ENCODE data around the gene ITIH5. TPM values are rescaled to one million over a fixed set of nuclear protein-coding genes. Genes with fewer than 3 reads are reported as not detected.
A peak's percentile ranks its signal among the peaks of the same experiment; 100 is the strongest.

The ITIH5 gene
- total and polyA plus RNA-seq, 2 donors: 1.2 to 1.8 TPM

GRCh38 chr10:7622969-7623368 lies 43.8 kb downstream of the ITIH5 start:
- WGBS: 22% methylated on average over 6 of the region's 6 CpGs
- no peaks in the 10 kb centered on the region for H3K36me3 ChIP-seq (ENCODE audit: control insufficient read depth in 2 of 2, insufficient read depth in 2 of 2, low read length in 1 of 2)
- no peaks in the 10 kb centered on the region for H3K27me3 ChIP-seq (ENCODE audit: control insufficient read depth in 2 of 2, insufficient read depth in 1 of 2, low read length in 1 of 2)
- H3K9me3 ChIP-seq (ENCODE audit: control insufficient read depth in 2 of 2, insufficient read depth in 1 of 2, low read length in 1 of 2): no peaks in the 10 kb centered on the region
- peak in 2 of 9 donors; percentile 35 to 48 for DNase-seq (ENCODE audit: low read depth in 6 of 9, low spot score in 9 of 9)
- H3K27ac ChIP-seq (ENCODE audit: low read depth in 1 of 2, low read length in 1 of 2): no peak overlapping the region
- no peak overlapping the region for H3K4me3 ChIP-seq (ENCODE audit: low read length in 2 of 2)
- H3K4me1 ChIP-seq (ENCODE audit: control insufficient read depth in 2 of 2, insufficient read depth in 2 of 2, low read length in 2 of 2): no peaks in the 10 kb centered on the region

GRCh38 chr10:7618461-7618860 lies 48.3 kb downstream of the ITIH5 start:
- WGBS: 65% methylated on average over 2 of the region's 2 CpGs
- no peaks in the 10 kb centered on the region for H3K36me3 ChIP-seq (ENCODE audit: control insufficient read depth in 2 of 2, insufficient read depth in 2 of 2, low read length in 1 of 2)

GRCh38 chr10:7611909-7612308 lies 54.9 kb downstream of the ITIH5 start:
- Histone ChIP-seq H3K4me1 (ENCODE audit: control insufficient read depth in 2 of 2, insufficient read depth in 2 of 2, low read length in 2 of 2) (peaks cover 0 to 3% of the 10 kb centered on the region in 2 donors), H3K9me3 (ENCODE audit: control insufficient read depth in 2 of 2, insufficient read depth in 1 of 2, low read length in 1 of 2) (no peaks in the 10 kb centered on the region), H3K36me3 (ENCODE audit: control insufficient read depth in 2 of 2, insufficient read depth in 2 of 2, low read length in 1 of 2) (no peaks in the 10 kb centered on the region), H3K27ac (ENCODE audit: low read depth in 1 of 2, low read length in 1 of 2) (no peak overlapping the region), H3K27me3 (ENCODE audit: control insufficient read depth in 2 of 2, insufficient read depth in 1 of 2, low read length in 1 of 2) (no peaks in the 10 kb centered on the region), H3K4me3 (ENCODE audit: low read length in 2 of 2) (no peak overlapping the region)
- no peak for DNase-seq (ENCODE audit: low read depth in 6 of 9, low spot score in 9 of 9)
- 97% methylated on average over 3 of the region's 3 CpGs for WGBS

More at GRCh38 chr10:7618461-7618860, 48.3 kb downstream of the ITIH5 start:
- Histone ChIP-seq H3K4me1 (ENCODE audit: control insufficient read depth in 2 of 2, insufficient read depth in 2 of 2, low read length in 2 of 2) (no peaks in the 10 kb centered on the region), H3K27me3 (ENCODE audit: control insufficient read depth in 2 of 2, insufficient read depth in 1 of 2, low read length in 1 of 2) (no peaks in the 10 kb centered on the region), H3K9me3 (ENCODE audit: control insufficient read depth in 2 of 2, insufficient read depth in 1 of 2, low read length in 1 of 2) (no peaks in the 10 kb centered on the region), H3K27ac (ENCODE audit: low read depth in 1 of 2, low read length in 1 of 2) (no peak overlapping the region), H3K4me3 (ENCODE audit: low read length in 2 of 2) (no peak overlapping the region)
- DNase-seq (ENCODE audit: low read depth in 6 of 9, low spot score in 9 of 9): no peak

- DNase-seq (ENCODE audit: low read depth in 6 of 9, low spot score in 9 of 9): no peak
- Histone ChIP-seq H3K36me3 (ENCODE audit: control insufficient read depth in 2 of 2, insufficient read depth in 2 of 2, low read length in 1 of 2) (no peaks in the 10 kb centered on the region), H3K4me1 (ENCODE audit: control insufficient read depth in 2 of 2, insufficient read depth in 2 of 2, low read length in 2 of 2) (peaks cover 0 to 4% of the 10 kb centered on the region in 2 donors), H3K27ac (ENCODE audit: low read depth in 1 of 2, low read length in 1 of 2) (no peak overlapping the region), H3K27me3 (ENCODE audit: control insufficient read depth in 2 of 2, insufficient read depth in 1 of 2, low read length in 1 of 2) (no peaks in the 10 kb centered on the region), H3K4me3 (ENCODE audit: low read length in 2 of 2) (no peak overlapping the region), H3K9me3 (ENCODE audit: control insufficient read depth in 2 of 2, insufficient read depth in 1 of 2, low read length in 1 of 2) (no peaks in the 10 kb centered on the region)
- 93% methylated on average over 7 of the region's 7 CpGs for WGBS
These were observed 55.9 kb downstream of the ITIH5 start for GRCh38 chr10:7610651-7611389.

- Histone ChIP-seq H3K9me3 (ENCODE audit: control insufficient read depth in 2 of 2, insufficient read depth in 1 of 2, low read length in 1 of 2) (no peaks in the 10 kb centered on the region), H3K27me3 (ENCODE audit: control insufficient read depth in 2 of 2, insufficient read depth in 1 of 2, low read length in 1 of 2) (no peaks in the 10 kb centered on the region), H3K36me3 (ENCODE audit: control insufficient read depth in 2 of 2, insufficient read depth in 2 of 2, low read length in 1 of 2) (no peaks in the 10 kb centered on the region), H3K4me3 (ENCODE audit: low read length in 2 of 2) (no peak overlapping the region), H3K4me1 (ENCODE audit: control insufficient read depth in 2 of 2, insufficient read depth in 2 of 2, low read length in 2 of 2) (peaks cover 0 to 4% of the 10 kb centered on the region in 2 donors), H3K27ac (ENCODE audit: low read depth in 1 of 2, low read length in 1 of 2) (no peak overlapping the region)
- 91% methylated on average over 3 of the region's 3 CpGs for WGBS
- no peak for DNase-seq (ENCODE audit: low read depth in 6 of 9, low spot score in 9 of 9)
These were observed 56.7 kb downstream of the ITIH5 start for GRCh38 chr10:7610026-7610425.

- no peak for DNase-seq (ENCODE audit: low read depth in 6 of 9, low spot score in 9 of 9)
- WGBS: 93% methylated on average over 5 of the region's 5 CpGs
- peaks cover 0 to 4% of the 10 kb centered on the region in 2 donors for H3K4me1 ChIP-seq (ENCODE audit: control insufficient read depth in 2 of 2, insufficient read depth in 2 of 2, low read length in 2 of 2)
- no peaks in the 10 kb centered on the region for H3K36me3 ChIP-seq (ENCODE audit: control insufficient read depth in 2 of 2, insufficient read depth in 2 of 2, low read length in 1 of 2)
- no peaks in the 10 kb centered on the region for H3K27me3 ChIP-seq (ENCODE audit: control insufficient read depth in 2 of 2, insufficient read depth in 1 of 2, low read length in 1 of 2)
- H3K27ac ChIP-seq (ENCODE audit: low read depth in 1 of 2, low read length in 1 of 2): no peak overlapping the region
- no peak overlapping the region for H3K4me3 ChIP-seq (ENCODE audit: low read length in 2 of 2)
- H3K9me3 ChIP-seq (ENCODE audit: control insufficient read depth in 2 of 2, insufficient read depth in 1 of 2, low read length in 1 of 2): no peaks in the 10 kb centered on the region
These were observed 57.2 kb downstream of the ITIH5 start for GRCh38 chr10:7609556-7609955.

- 96% methylated on average over 11 of the region's 11 CpGs for WGBS
These were observed 58.8 kb downstream of the ITIH5 start for GRCh38 chr10:7608001-7608400.

GRCh38 chr10:7606951-7607404 lies 59.8 kb downstream of the ITIH5 start:
- Histone ChIP-seq H3K27ac (ENCODE audit: low read depth in 1 of 2, low read length in 1 of 2) (no peak overlapping the region), H3K4me1 (ENCODE audit: control insufficient read depth in 2 of 2, insufficient read depth in 2 of 2, low read length in 2 of 2) (peaks cover 0 to 7% of the 10 kb centered on the region in 2 donors), H3K27me3 (ENCODE audit: control insufficient read depth in 2 of 2, insufficient read depth in 1 of 2, low read length in 1 of 2) (no peaks in the 10 kb centered on the region), H3K9me3 (ENCODE audit: control insufficient read depth in 2 of 2, insufficient read depth in 1 of 2, low read length in 1 of 2) (no peaks in the 10 kb centered on the region), H3K36me3 (ENCODE audit: control insufficient read depth in 2 of 2, insufficient read depth in 2 of 2, low read length in 1 of 2) (no peaks in the 10 kb centered on the region), H3K4me3 (ENCODE audit: low read length in 2 of 2) (no peak overlapping the region)
- 63% methylated on average over 4 of the region's 4 CpGs for WGBS
- no peak for DNase-seq (ENCODE audit: low read depth in 6 of 9, low spot score in 9 of 9)

More at GRCh38 chr10:7608001-7608400, 58.8 kb downstream of the ITIH5 start:
- H3K27ac ChIP-seq (ENCODE audit: low read depth in 1 of 2, low read length in 1 of 2): no peak overlapping the region
- no peaks in the 10 kb centered on the region for H3K9me3 ChIP-seq (ENCODE audit: control insufficient read depth in 2 of 2, insufficient read depth in 1 of 2, low read length in 1 of 2)
- H3K4me3 ChIP-seq (ENCODE audit: low read length in 2 of 2): no peak overlapping the region
- no peaks in the 10 kb centered on the region for H3K27me3 ChIP-seq (ENCODE audit: control insufficient read depth in 2 of 2, insufficient read depth in 1 of 2, low read length in 1 of 2)
- peaks cover 0 to 4% of the 10 kb centered on the region in 2 donors for H3K4me1 ChIP-seq (ENCODE audit: control insufficient read depth in 2 of 2, insufficient read depth in 2 of 2, low read length in 2 of 2)
- DNase-seq (ENCODE audit: low read depth in 6 of 9, low spot score in 9 of 9): no peak
- no peaks in the 10 kb centered on the region for H3K36me3 ChIP-seq (ENCODE audit: control insufficient read depth in 2 of 2, insufficient read depth in 2 of 2, low read length in 1 of 2)

- H3K4me1 ChIP-seq (ENCODE audit: control insufficient read depth in 2 of 2, insufficient read depth in 2 of 2, low read length in 2 of 2): peaks cover 10 to 19% of the 10 kb centered on the region in 2 donors
- no peak overlapping the region for H3K27ac ChIP-seq (ENCODE audit: low read depth in 1 of 2, low read length in 1 of 2)
- DNase-seq (ENCODE audit: low read depth in 6 of 9, low spot score in 9 of 9): no peak
- no peaks in the 10 kb centered on the region for H3K36me3 ChIP-seq (ENCODE audit: control insufficient read depth in 2 of 2, insufficient read depth in 2 of 2, low read length in 1 of 2)
- 95% methylated on average over 11 of the region's 11 CpGs for WGBS
- no peaks in the 10 kb centered on the region for H3K27me3 ChIP-seq (ENCODE audit: control insufficient read depth in 2 of 2, insufficient read depth in 1 of 2, low read length in 1 of 2)
- no peaks in the 10 kb centered on the region for H3K9me3 ChIP-seq (ENCODE audit: control insufficient read depth in 2 of 2, insufficient read depth in 1 of 2, low read length in 1 of 2)
- H3K4me3 ChIP-seq (ENCODE audit: low read length in 2 of 2): no peak overlapping the region
These were observed 61.0 kb downstream of the ITIH5 start for GRCh38 chr10:7605565-7606295.

Data from thymus (tissue), 11 donors.